GM21360 (cell line): ENCODE results near the gene TMC5.

Experiments
- ATAC-seq: cut with Tn5 transposase; IDR thresholded peaks from one replicate; pipeline ENCODE4 v1.9.1; 2021; ENCODE audit warnings: mild to moderate bottlenecking, moderate library complexity; ENCODE audit not compliant: unreplicated experiment

The TMC5 gene

DNA sequence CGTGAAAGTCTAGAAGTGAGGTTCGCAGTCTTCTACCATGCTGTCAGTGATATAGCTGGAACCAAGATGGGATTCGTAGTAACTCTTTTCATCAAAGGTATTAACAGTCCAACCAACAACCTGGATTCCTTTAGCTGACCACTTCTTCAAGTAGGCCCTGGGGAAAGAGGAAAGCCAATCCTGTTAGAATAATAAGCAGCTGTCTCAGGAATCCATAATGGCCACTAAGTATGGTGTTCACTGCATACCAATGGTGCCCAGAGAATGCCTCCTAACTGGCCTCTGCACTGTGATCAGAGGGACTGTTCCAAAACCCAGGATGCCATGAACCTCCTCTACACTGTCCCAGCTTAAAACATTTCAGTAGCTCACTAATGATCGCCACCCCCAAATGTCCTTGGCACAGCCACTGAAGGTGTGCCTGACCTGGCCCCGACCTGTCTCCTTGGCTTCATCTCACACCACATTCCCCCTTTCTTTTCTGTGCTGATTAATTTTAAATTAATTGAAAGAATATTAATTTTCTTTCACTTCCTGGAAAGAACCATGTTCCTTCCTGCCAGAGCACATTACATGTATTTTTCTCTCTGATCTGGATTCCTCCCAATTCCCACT, 85.9 kb downstream of the TMC5 start:
- no peak for ATAC-seq

DNA sequence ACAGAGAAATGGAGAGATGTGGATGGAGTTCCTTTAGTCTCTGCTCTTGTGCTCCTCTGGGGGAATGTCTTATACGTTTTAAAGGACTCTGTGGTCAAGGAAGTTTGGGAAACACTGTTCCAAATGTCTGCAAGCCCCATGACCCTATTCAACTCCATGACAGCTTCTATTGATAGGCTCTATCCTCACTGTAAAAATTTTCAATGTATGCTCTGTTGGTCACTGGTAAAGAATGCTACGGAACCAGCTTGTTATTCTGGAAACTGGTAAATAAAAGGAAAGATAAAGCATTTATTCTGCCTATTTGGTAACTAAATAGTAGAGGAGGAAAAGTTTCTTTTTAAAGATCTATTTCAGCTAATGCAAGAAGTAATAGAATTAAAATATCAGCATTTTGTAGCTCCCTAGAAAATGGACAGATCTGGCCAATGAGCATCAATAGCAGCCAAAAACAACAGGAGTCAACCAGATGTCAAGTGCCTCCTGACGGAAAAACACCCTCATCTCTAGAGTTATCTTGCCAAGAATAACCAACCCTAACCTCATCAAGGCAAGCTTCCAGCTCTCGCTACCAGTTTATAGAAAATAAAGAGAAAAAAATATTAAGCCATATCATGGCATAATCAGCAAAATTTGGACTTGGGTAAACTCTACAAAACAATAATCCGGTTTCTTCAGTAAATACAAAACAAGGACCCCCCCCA, 88.1 kb downstream of the TMC5 start:
- ATAC-seq: no peak

DNA sequence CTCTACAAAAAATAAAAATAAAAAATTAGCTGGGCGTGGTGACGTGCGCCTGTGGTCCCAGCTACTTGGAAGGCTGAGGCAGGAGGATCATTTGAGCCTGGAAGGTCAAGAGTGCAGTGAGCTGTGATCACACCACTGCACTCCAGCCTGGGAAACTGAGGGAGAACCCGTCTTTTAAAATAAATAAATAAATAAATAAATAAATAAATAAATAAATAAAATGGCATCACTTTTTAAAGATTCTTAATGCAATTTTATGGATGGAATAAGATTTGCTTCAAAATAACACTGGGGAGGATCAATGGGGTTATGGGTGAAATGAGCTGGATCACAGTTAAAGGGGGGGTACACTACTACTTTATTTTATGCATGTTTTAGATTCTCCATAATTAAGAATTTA, 89.3 kb downstream of the TMC5 start:
- no peak for ATAC-seq

GRCh38 chr16:19507867-19508266, 90.2 kb downstream of the TMC5 start:
- ATAC-seq: no peak

DNA sequence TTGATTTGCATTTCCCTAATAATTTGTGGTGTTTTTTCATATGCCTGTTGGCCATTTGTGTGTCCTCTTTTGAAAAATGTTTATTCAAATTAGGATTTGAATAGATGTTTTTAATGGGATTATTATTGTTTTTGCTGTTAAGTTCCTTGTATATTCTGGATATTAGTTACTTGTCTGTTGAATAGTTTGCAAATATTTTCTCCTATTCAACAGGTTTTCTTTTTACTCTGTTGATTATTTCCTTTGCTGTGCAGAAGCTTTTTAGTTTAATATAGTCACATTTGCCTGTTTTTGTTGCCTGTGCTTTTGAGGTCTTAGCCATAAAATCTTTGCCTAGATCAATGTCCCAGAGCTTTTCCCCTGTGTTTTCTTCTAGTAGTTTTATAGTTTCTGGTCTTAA, 94.6 kb downstream of the TMC5 start:
- ATAC-seq: no peak

- no peak for ATAC-seq
Measured at GRCh38 chr16:19513377-19514053, 95.8 kb downstream of the TMC5 start.

- ATAC-seq: no peak
Measured at GRCh38 chr16:19515757-19516156, 98.1 kb downstream of the TMC5 start.

- no peak for ATAC-seq
Measured at GRCh38 chr16:19517424-19518089, 99.9 kb downstream of the TMC5 start.

DNA sequence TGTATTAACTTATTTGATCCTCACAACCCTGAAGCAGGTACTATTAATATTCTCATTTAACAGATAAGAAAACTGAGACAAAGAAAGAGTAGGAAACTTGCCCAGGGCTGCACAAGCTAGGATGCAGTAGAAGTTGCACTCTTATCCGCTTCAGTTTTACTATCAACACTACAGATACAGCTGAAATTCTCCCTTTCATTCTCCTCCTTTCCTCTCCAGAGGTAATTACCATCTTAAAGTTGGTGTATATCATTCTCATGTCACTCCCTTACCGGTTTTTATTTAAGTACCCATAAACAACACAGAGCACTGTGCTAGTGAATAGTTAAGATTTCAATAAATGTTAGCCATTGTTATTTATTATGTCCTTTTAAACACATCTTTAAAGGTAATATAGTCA, 100.7 kb downstream of the TMC5 start:
- no peak for ATAC-seq

DNA sequence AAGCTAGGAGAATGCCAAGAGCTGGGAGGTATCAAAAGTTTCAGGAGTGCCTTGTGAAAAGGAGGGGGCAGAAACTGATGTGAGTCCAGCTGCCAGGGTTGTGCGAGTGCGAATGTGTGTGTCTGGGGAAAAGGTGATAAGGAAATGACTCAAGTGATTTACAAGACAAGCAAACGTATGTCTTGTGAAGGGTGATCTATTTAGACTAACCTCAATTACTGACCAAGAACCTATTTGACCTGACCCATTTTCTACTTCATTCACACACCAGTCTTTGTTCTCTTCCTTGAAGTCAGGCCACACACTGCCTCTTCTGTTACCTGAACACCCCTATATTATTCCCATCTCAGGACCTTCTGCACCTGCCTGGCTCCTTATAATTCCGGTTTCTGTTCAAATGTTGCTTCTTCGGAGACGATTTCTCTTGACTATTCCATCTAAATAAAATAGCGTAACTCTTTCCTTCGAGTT, 103.2 kb downstream of the TMC5 start:
- ATAC-seq: no peak

DNA sequence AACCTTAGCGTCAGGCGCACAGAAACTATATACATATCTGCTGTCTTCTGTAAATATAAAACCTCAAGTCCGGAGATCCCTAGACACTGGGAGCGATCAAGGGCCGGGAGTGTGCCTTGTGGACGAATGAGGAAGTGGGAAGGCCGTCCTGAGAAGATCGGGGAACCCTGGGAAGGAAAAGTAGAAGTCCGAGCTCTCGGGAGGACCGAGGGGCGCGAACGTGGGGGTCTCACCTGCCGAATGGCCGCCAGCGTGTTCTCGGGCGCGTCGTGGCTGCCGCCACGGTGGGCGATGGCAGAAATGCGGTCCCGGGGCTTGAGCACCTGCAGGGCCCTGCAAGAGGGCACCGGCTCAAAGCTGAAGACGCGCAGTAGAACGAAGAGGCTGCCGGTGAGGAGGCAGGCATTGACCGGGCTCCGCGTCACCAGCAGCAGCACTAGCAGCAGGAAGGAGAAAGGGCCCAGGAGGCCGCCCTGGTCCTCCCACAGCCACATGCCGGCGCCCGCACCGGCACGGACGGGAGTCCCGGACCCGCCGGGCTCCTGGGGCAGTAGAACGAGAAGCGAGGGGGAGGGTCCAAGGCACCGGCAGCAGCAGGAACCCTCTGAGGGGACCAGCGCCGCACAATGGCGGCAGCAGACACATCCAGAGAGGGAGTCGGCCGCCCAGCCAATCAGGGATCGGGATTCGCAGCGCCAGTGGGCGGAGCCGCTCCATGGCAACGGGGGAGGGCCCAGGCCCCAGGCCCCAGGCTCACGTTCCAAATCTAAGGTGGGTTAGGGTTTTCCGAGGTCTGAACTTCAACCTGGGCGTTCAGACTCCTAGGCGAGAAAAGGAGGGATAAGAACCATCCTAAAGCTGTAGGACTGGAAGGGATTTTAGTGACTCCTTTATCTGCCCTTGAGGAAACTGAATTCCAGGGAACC, 104.1 kb downstream of the TMC5 start, which contains the start of gene GDE1:
TSS of gene GDE1 (minus strand) at position 628 of the 926 bp plus-strand sequence. CDS start at position 494, 134 bp downstream.
- ATAC-seq: peak; percentile 65

DNA sequence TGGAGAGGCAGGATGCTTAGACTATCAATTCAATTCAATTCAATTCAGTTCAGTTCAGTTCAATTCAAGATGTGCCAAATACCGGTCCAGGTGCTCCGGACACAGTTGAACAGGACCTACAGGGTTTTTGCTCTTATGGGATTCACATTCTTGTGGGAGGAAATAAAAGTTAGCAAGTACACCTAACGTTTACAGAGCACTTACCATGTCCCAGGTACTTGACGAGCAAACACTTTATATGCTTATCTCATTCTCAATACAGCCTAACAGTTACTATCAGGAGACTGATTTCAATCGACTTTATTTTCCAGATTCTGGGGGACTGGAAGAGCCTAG, 104.7 kb downstream of the TMC5 start:
- ATAC-seq: no peak

GRCh38 chr16:19522760-19523159, 105.1 kb downstream of the TMC5 start:
- no peak for ATAC-seq

DNA sequence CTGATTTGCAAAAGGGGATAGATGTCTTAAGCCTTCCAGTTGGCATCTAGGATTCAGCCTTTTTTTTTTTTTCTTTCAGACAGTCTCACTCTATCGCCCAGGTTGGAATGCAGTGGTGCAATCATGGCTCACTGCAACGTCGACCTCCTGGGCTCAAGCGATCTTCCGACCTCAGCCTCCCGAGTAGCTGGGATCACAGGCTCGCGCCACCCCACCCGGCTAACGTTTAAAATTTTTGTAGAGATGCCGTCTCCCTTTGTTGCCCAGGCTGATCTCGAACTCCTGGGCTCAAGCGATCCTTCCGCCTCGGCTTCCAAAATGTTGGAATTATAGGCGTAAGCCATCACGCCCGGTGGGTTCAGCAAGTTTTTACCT, 105.5 kb downstream of the TMC5 start:
- no peak for ATAC-seq

DNA sequence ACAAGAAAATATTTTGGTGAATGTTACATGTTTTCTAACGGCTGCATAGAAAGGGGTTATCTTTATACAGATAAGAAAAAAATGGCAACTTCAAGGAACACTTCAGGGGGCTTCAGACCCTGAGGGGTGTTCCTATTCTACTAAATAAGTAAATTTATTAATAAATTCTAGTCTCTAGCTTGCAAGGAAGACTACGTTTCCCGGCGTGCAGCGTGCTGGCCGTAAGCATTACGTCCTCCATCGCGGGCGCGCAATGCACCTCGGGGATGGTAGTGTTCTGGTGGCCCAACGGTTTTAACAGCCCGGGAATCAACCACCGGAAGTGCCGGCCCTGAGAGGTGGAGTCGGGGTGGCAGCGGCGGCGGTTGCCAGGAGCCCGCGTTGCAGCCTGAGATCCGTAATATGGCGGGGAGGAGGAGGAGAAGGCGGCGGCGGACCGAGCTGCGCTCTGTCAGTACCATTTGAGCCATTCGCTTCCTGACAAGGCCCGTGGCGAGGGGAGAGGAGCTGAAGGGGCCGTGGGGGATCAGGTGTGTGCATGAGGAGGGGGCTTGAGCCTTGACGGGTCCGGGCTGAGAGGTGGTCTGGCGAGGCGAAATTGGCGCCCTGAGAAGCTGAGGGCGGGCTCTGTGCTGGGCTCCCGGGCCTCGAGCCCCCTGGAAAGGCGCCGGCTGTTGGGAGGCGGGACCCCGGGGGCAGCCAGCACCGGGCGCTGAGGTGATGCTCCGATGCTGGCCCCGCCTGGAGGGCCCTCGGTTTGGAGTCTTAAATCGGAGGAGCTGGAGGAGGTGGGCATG, 106.1 kb downstream of the TMC5 start, which contains the start of gene CCP110:
TSS of gene CCP110 (plus strand) at position 384 of the 797 bp plus-strand sequence. CDS start 3,940 bp downstream, outside the sequence.
- ATAC-seq: peak; percentile 62

DNA sequence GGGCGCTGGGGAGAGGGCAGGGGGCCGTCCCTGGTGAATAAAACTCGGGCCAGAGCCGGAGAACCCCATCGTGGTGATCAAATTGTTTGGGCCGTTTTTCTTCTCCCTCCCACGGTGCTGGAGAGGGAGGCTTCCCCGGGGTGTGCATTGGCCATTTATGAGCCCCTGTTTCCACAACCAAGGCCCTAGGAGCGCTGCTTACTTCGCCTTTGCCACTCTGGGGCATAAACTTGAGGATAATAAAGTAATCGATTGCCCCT, 106.6 kb downstream of the TMC5 start:
- no peak for ATAC-seq

GRCh38 chr16:19524616-19525384, 107.1 kb downstream of the TMC5 start:
- ATAC-seq: no peak

GRCh38 chr16:19525385-19525723, 107.7 kb downstream of the TMC5 start:
- ATAC-seq: no peak

DNA sequence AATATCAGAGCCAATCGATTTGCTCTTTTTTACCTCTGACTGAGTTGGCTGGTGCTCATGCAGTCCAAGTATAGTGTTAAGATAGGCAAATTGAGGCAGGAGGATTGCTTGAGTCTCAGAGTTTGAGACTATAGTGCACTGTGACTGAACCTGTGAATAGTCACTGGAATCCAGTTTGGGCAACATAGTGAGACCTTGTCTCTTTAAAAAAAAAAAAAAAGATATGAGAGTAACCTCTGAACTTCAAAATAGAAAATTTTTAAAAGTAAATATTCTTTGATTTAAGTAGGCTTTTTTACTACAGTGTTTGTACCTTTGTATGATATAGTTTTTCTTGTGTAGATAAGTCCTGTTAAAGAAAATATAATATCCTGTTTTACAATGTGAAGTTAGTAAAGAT, 109.5 kb downstream of the TMC5 start:
- no peak for ATAC-seq
